ENCODE measurements around the gene MMD. TPM values are rescaled to one million over a fixed set of nuclear protein-coding genes. Genes with fewer than 3 reads are reported as not detected.

MMD gene
- polyA plus RNA-seq, 1 donor from 2014 or later: 111 TPM

- Histone ChIP-seq H3K27me3 (ENCODE audit: insufficient read depth, low read depth, low read length) (no peaks in the 10 kb centered on the region), H3K27ac (ENCODE audit: low read length) (no peak overlapping the region), H3K9me2 (ENCODE audit: insufficient read depth, low read length) (no peaks in the 10 kb centered on the region), H4K20me1 (ENCODE audit: insufficient read depth) (no peaks in the 10 kb centered on the region), H3F3A (ENCODE audit: insufficient read depth, low read length, poor library complexity, severe bottlenecking) (no peaks in the 10 kb centered on the region), H3K9me3 (ENCODE audit: low read length) (no peaks in the 10 kb centered on the region), H3K9ac (ENCODE audit: low read length) (no peak overlapping the region), H2AFZ (ENCODE audit: low read depth, low read length) (no peak overlapping the region), H3K4me3 (ENCODE audit: low read length) (no peak overlapping the region), H3K36me3 (ENCODE audit: insufficient read depth, low read length) (no peaks in the 10 kb centered on the region), H3K79me2 (replicated peaks; ENCODE audit: insufficient read depth, low read length) (no peaks in the 10 kb centered on the region), H3K4me2 (ENCODE audit: low read length) (no peak overlapping the region)
- TF ChIP-seq SMC3 (conservative IDR thresholded peaks at IDR 0.05; ENCODE audit: poor library complexity): no peak
- no peak for TF ChIP-seq MXI1 (conservative IDR thresholded peaks at IDR 0.05; ENCODE audit: poor library complexity, severe bottlenecking)
- no peak for TF ChIP-seq TAF1 (IDR thresholded peaks at IDR 0.05; ENCODE audit: low read depth)
- TF ChIP-seq EP300 (conservative IDR thresholded peaks at IDR 0.05; ENCODE audit: poor library complexity, severe bottlenecking): no peak
- TF ChIP-seq REST (IDR thresholded peaks at IDR 0.05; ENCODE audit: borderline replicate concordance): no peak
- TF ChIP-seq, protein P1, sequence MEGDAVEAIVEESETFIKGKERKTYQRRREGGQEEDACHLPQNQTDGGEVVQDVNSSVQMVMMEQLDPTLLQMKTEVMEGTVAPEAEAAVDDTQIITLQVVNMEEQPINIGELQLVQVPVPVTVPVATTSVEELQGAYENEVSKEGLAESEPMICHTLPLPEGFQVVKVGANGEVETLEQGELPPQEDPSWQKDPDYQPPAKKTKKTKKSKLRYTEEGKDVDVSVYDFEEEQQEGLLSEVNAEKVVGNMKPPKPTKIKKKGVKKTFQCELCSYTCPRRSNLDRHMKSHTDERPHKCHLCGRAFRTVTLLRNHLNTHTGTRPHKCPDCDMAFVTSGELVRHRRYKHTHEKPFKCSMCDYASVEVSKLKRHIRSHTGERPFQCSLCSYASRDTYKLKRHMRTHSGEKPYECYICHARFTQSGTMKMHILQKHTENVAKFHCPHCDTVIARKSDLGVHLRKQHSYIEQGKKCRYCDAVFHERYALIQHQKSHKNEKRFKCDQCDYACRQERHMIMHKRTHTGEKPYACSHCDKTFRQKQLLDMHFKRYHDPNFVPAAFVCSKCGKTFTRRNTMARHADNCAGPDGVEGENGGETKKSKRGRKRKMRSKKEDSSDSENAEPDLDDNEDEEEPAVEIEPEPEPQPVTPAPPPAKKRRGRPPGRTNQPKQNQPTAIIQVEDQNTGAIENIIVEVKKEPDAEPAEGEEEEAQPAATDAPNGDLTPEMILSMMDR (IDR thresholded peaks at IDR 0.05; ENCODE audit: poor library complexity, severe bottlenecking): no peak
- TF ChIP-seq EZH2 (IDR thresholded peaks at IDR 0.05; ENCODE audit: borderline replicate concordance, insufficient read depth, low read length, poor library complexity, severe bottlenecking): no peak
- TF ChIP-seq RAD21 (conservative IDR thresholded peaks at IDR 0.05): no peak
- TF ChIP-seq POLR2AphosphoS5 (IDR thresholded peaks at IDR 0.05): no peak
Measured at GRCh38 chr17:55441544-55441943, 19.9 kb upstream of the MMD start.

GRCh38 chr17:55440391-55440790 is 18.8 kb upstream of the MMD start:
- Histone ChIP-seq H3K27me3 (ENCODE audit: insufficient read depth, low read depth, low read length) (no peaks in the 10 kb centered on the region), H3K36me3 (ENCODE audit: insufficient read depth, low read length) (no peaks in the 10 kb centered on the region), H3K27ac (ENCODE audit: low read length) (no peak overlapping the region), H3K4me2 (ENCODE audit: low read length) (no peak overlapping the region), H3K9me2 (ENCODE audit: insufficient read depth, low read length) (no peaks in the 10 kb centered on the region), H3K9me3 (ENCODE audit: low read length) (no peaks in the 10 kb centered on the region), H2AFZ (ENCODE audit: low read depth, low read length) (no peak overlapping the region), H3K79me2 (replicated peaks; ENCODE audit: insufficient read depth, low read length) (no peaks in the 10 kb centered on the region), H4K20me1 (ENCODE audit: insufficient read depth) (no peaks in the 10 kb centered on the region), H3F3A (ENCODE audit: insufficient read depth, low read length, poor library complexity, severe bottlenecking) (no peaks in the 10 kb centered on the region), H3K9ac (ENCODE audit: low read length) (no peak overlapping the region), H3K4me3 (ENCODE audit: low read length) (no peak overlapping the region)
- TF ChIP-seq EP300 (conservative IDR thresholded peaks at IDR 0.05; ENCODE audit: poor library complexity, severe bottlenecking) (no peak), MXI1 (conservative IDR thresholded peaks at IDR 0.05; ENCODE audit: poor library complexity, severe bottlenecking) (no peak)

DNA sequence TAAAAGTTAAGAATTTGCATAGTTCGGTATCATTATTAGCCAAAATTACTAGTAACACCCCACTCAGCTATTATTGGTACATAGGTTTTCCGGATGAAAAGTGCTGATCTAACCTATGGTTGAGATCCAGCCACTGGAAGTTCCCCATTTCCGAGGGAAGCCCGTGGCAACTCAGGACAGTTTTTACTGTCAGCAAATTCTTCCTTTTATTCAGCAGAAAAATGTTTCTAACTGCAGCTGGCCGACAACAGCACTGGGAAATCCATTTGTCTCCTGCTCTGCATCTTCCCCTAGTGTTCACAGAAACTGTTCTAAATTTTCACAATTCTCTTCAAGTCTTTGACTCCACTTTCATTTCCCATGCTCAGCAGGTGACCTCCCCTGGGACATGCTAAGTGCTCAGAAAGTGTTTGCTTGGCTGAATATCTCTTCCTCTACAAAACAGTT is 15.5 kb upstream of the MMD start:
- Histone ChIP-seq H3K9me3 (ENCODE audit: low read length) (no peaks in the 10 kb centered on the region), H4K20me1 (ENCODE audit: insufficient read depth) (no peaks in the 10 kb centered on the region), H2AFZ (ENCODE audit: low read depth, low read length) (no peak overlapping the region), H3K27me3 (ENCODE audit: insufficient read depth, low read depth, low read length) (no peaks in the 10 kb centered on the region), H3K79me2 (replicated peaks; ENCODE audit: insufficient read depth, low read length) (no peaks in the 10 kb centered on the region), H3K4me2 (ENCODE audit: low read length) (no peak overlapping the region), H3K27ac (ENCODE audit: low read length) (no peak overlapping the region), H3K9me2 (ENCODE audit: insufficient read depth, low read length) (no peaks in the 10 kb centered on the region), H3K9ac (ENCODE audit: low read length) (no peak overlapping the region), H3F3A (ENCODE audit: insufficient read depth, low read length, poor library complexity, severe bottlenecking) (no peaks in the 10 kb centered on the region), H3K4me3 (ENCODE audit: low read length) (no peak overlapping the region), H3K36me3 (ENCODE audit: insufficient read depth, low read length) (no peaks in the 10 kb centered on the region)
- TF ChIP-seq, protein P1 (IDR thresholded peaks at IDR 0.05; ENCODE audit: poor library complexity, severe bottlenecking): no peak
- TF ChIP-seq RAD21 (conservative IDR thresholded peaks at IDR 0.05): no peak
- TF ChIP-seq REST (IDR thresholded peaks at IDR 0.05; ENCODE audit: borderline replicate concordance): no peak
- TF ChIP-seq EZH2 (IDR thresholded peaks at IDR 0.05; ENCODE audit: borderline replicate concordance, insufficient read depth, low read length, poor library complexity, severe bottlenecking): no peak
- no peak for TF ChIP-seq EP300 (conservative IDR thresholded peaks at IDR 0.05; ENCODE audit: poor library complexity, severe bottlenecking)
- TF ChIP-seq TAF1 (IDR thresholded peaks at IDR 0.05; ENCODE audit: low read depth): no peak
- TF ChIP-seq SMC3 (conservative IDR thresholded peaks at IDR 0.05; ENCODE audit: poor library complexity): no peak
- TF ChIP-seq POLR2AphosphoS5 (IDR thresholded peaks at IDR 0.05): no peak
- TF ChIP-seq MXI1 (conservative IDR thresholded peaks at IDR 0.05; ENCODE audit: poor library complexity, severe bottlenecking): no peak
